Activated B cell treated with CpG ODN at 0.5 μM for 24 hours (primary cell): ENCODE data around the gene CLNK. TPM values are rescaled to one million over a fixed set of nuclear protein-coding genes. Genes with fewer than 3 reads are reported as not detected.

ENCODE experiments used
- ATAC-seq: fragments of 200-7000 bp; cut with Tn5 transposase; one replicate; pipeline ENCODE4 v1.10.0; 2021; ENCODE audit warnings: low read depth, mild to moderate bottlenecking, moderate library complexity
- CTCF ChIA-PET: fragments of 350-600 bp; sonication (Branson Sonifier 250); formaldehyde crosslinking; loops from one replicate; lab custom pipeline; 2021; ENCODE audit warnings: antibody characterized with exemption; lab: Charles Lee
- POLR2A ChIA-PET: fragments of 350-600 bp; sonication (Branson Sonifier 250); formaldehyde crosslinking; loops from one replicate; lab custom pipeline; 2021; ENCODE audit warnings: antibody characterized with exemption; lab: Charles Lee
- DNase-seq: peaks from one replicate; pipeline ENCODE4 v3.0.0; 2022
- H3K27ac Mint-ChIP-seq: one replicate; pipeline ENCODE4 v1.8.0; 2020; ENCODE audit warnings: mixed read lengths
- H3K27me3 Mint-ChIP-seq: one replicate; pipeline ENCODE4 v1.8.0; 2021; ENCODE audit warnings: mixed read lengths
- H3K36me3 Mint-ChIP-seq: one replicate; pipeline ENCODE4 v1.8.0; 2021; ENCODE audit warnings: low read depth, mixed read lengths
- H3K4me1 Mint-ChIP-seq: one replicate; pipeline ENCODE4 v1.8.0; 2021; ENCODE audit warnings: mixed read lengths
- H3K4me3 Mint-ChIP-seq: one replicate; pipeline ENCODE4 v1.8.0; 2020; ENCODE audit warnings: mild to moderate bottlenecking, mixed read lengths
- H3K9me3 Mint-ChIP-seq: one replicate; pipeline ENCODE4 v1.8.0; 2020; ENCODE audit warnings: mixed read lengths
- CTCF ChIP-seq: fragments of 200-600 bp; IDR thresholded peaks from one replicate; pipeline ENCODE4 v1.8.0; 2022; ENCODE audit warnings: antibody characterized with exemption, mild to moderate bottlenecking
- intact Hi-C: fragments of 100-400 bp; cut with micrococcal nuclease; formaldehyde crosslinking; loops from one replicate; pipeline ENCODE4 v1.15.1; 2024
- total RNA-seq: library from RNA; stranded (reverse); gene quantifications from 2 replicates; pipeline ENCODE4 v1.2.3, GENCODE V29; 2022

The CLNK gene
- total RNA-seq, 1 donor from 2014 or later = 0.58 TPM

- CTCF ChIA-PET = no interaction called here
- no peaks in the 10 kb centered on the region for H3K27me3 Mint-ChIP-seq
- no peaks in the 10 kb centered on the region for H3K9me3 Mint-ChIP-seq
- H3K36me3 Mint-ChIP-seq = no peaks in the 10 kb centered on the region
- DNase-seq (no peak), ATAC-seq (no peak)
- POLR2A ChIA-PET = no interaction called here
- intact Hi-C loops = no loop called here
- TF ChIP-seq CTCF = no peak
- H3K4me3 Mint-ChIP-seq = no peak overlapping the region
- peaks cover 27% of the 10 kb centered on the region for H3K4me1 Mint-ChIP-seq
- no peak overlapping the region for H3K27ac Mint-ChIP-seq
Measured at GRCh38 chr4:10587697-10588096, 96.9 kb downstream of the CLNK start.

GRCh38 chr4:10587296-10587695 lies 97.3 kb downstream of the CLNK start:
- DNase-seq (no peak), ATAC-seq (no peak)
- Mint-ChIP-seq H3K27ac (no peak overlapping the region), H3K4me3 (no peak overlapping the region), H3K9me3 (no peaks in the 10 kb centered on the region), H3K27me3 (no peaks in the 10 kb centered on the region), H3K4me1 (peaks cover 27% of the 10 kb centered on the region), H3K36me3 (no peaks in the 10 kb centered on the region)
- ChIA-PET CTCF (no interaction called here), POLR2A (no interaction called here)
- TF ChIP-seq CTCF = no peak
- intact Hi-C loops = no loop called here

- Mint-ChIP-seq H3K36me3 (no peaks in the 10 kb centered on the region), H3K27me3 (no peaks in the 10 kb centered on the region), H3K9me3 (no peaks in the 10 kb centered on the region), H3K4me1 (peaks cover 21% of the 10 kb centered on the region), H3K27ac (no peak overlapping the region), H3K4me3 (no peak overlapping the region)
- intact Hi-C loops = no loop called here
- ATAC-seq = no peak
- no peak for DNase-seq
- ChIA-PET CTCF (interaction anchor here (0.7 to 2.0 kb wide), 2 partner anchors 844 to 851 kb away, joined by 3 to 5 read pairs; no protein-coding TSS in a partner anchor), POLR2A (no interaction called here)
- TF ChIP-seq CTCF = no peak
Measured at GRCh38 chr4:10584042-10584441, 100.5 kb downstream of the CLNK start.

- no peak overlapping the region for H3K27ac Mint-ChIP-seq
- H3K4me1 Mint-ChIP-seq = peaks cover 23% of the 10 kb centered on the region
- ChIA-PET CTCF (interaction anchor here (1.1 to 2.5 kb wide), 4 partner anchors 841 to 1183 kb away, joined by 3 to 21 read pairs (median 5); no protein-coding TSS in a partner anchor), POLR2A (no interaction called here)
- DNase-seq (no peak), ATAC-seq (no peak)
- intact Hi-C loops = loop anchor here (1.0 to 2.0 kb wide), 5 partner anchors 841 to 1372 kb away; partner anchors contain the start of gene HS3ST1
- no peak overlapping the region for H3K4me3 Mint-ChIP-seq
- no peaks in the 10 kb centered on the region for H3K27me3 Mint-ChIP-seq
- no peaks in the 10 kb centered on the region for H3K9me3 Mint-ChIP-seq
- no peak for TF ChIP-seq CTCF
- no peaks in the 10 kb centered on the region for H3K36me3 Mint-ChIP-seq
Measured at GRCh38 chr4:10582951-10583350, 101.6 kb downstream of the CLNK start.

GRCh38 chr4:10582059-10582686 lies 102.4 kb downstream of the CLNK start:
- Mint-ChIP-seq H3K4me1 (peaks cover 25% of the 10 kb centered on the region), H3K9me3 (no peaks in the 10 kb centered on the region), H3K27me3 (no peaks in the 10 kb centered on the region), H3K27ac (no peak overlapping the region), H3K4me3 (no peak overlapping the region), H3K36me3 (no peaks in the 10 kb centered on the region)
- no peak for TF ChIP-seq CTCF
- ChIA-PET POLR2A (no interaction called here), CTCF (interaction anchor here (0.7 to 2.5 kb wide), 10 partner anchors 10 to 1183 kb away, joined by 3 to 21 read pairs (median 4); no protein-coding TSS in a partner anchor)
- DNase-seq (no peak), ATAC-seq (no peak)
- intact Hi-C loops = loop anchor here (1.0 to 2.0 kb wide), 5 partner anchors 842 to 1373 kb away; partner anchors contain the start of gene HS3ST1
